H9 (cell line): Measurements from ENCODE around the gene KCNK5. TPM values are rescaled to one million over a fixed set of nuclear protein-coding genes. Genes with fewer than 3 reads are reported as not detected.

ENCODE experiments used
- DNase-seq: peaks from one replicate; pipeline ENCODE4 v3.0.0-alpha.2; 2017
- H2AFZ ChIP-seq: one replicate; pipeline ENCODE4 v1.6.1; 2013; ENCODE audit warnings: mild to moderate bottlenecking, low read length, control low read depth, moderate library complexity
- H2AK5ac ChIP-seq: 2 replicates; pipeline ENCODE4 v1.6.1; 2013; ENCODE audit warnings: low read length, control low read depth, mixed read lengths; ENCODE audit not compliant: insufficient read length
- H2BK120ac ChIP-seq: one replicate; pipeline ENCODE4 v1.6.1; 2013; ENCODE audit warnings: low read depth, mild to moderate bottlenecking, low read length, control low read depth, inconsistent platforms; ENCODE audit not compliant: poor library complexity, severe bottlenecking
- H2BK12ac ChIP-seq: 2 replicates; pipeline ENCODE4 v1.6.1; 2013; ENCODE audit warnings: low read length, control low read depth, mixed read lengths, low read depth; ENCODE audit not compliant: insufficient read length
- H2BK15ac ChIP-seq: 2 replicates; pipeline ENCODE4 v1.6.1; 2013; ENCODE audit warnings: low read depth, low read length, control low read depth
- H2BK20ac ChIP-seq: one replicate; pipeline ENCODE4 v1.6.1; 2013; ENCODE audit warnings: low read depth, mild to moderate bottlenecking, low read length, control low read depth, inconsistent platforms; ENCODE audit not compliant: poor library complexity, severe bottlenecking
- H2BK5ac ChIP-seq: 2 replicates; pipeline ENCODE4 v1.6.1; 2013; ENCODE audit warnings: low read length, control low read depth, mixed read lengths; ENCODE audit not compliant: insufficient read length
- H3K14ac ChIP-seq: 2 replicates; pipeline ENCODE4 v1.6.1; 2013; ENCODE audit warnings: low read length, control low read depth; ENCODE audit not compliant: insufficient read depth
- H3K18ac ChIP-seq: 2 replicates; pipeline ENCODE4 v1.6.1; 2013; ENCODE audit warnings: low read depth, mild to moderate bottlenecking, mixed read lengths, low read length, control low read depth; ENCODE audit not compliant: insufficient read length
- H3K23ac ChIP-seq: 2 replicates; pipeline ENCODE4 v1.6.1; 2013; ENCODE audit warnings: low read length, control low read depth, mixed read lengths, low read depth; ENCODE audit not compliant: insufficient read length
- H3K23me2 ChIP-seq: 2 replicates; pipeline ENCODE4 v1.6.1; 2013; ENCODE audit warnings: low read depth, mild to moderate bottlenecking, mixed read lengths, low read length, control low read depth; ENCODE audit not compliant: insufficient read length, poor library complexity, severe bottlenecking
- H3K27ac ChIP-seq: 2 replicates; pipeline ENCODE4 v1.5.1; 2013; ENCODE audit warnings: low read length, control low read depth, mixed read lengths, low read depth; ENCODE audit not compliant: insufficient read length
- H3K27me3 ChIP-seq: 2 replicates; pipeline ENCODE4 v1.6.1; 2013; ENCODE audit warnings: low read length, control low read depth, inconsistent platforms; ENCODE audit not compliant: insufficient read depth
- H3K4ac ChIP-seq: 2 replicates; pipeline ENCODE4 v1.6.1; 2013; ENCODE audit warnings: low read depth, mild to moderate bottlenecking, control low read depth, inconsistent platforms, low read length, moderate library complexity
- H3K4me1 ChIP-seq: 2 replicates; pipeline ENCODE4 v1.6.1; 2013; ENCODE audit warnings: low read length, control low read depth, inconsistent platforms; ENCODE audit not compliant: insufficient read depth
- H3K4me2 ChIP-seq: 2 replicates; pipeline ENCODE4 v1.6.1; 2013; ENCODE audit warnings: low read length, control low read depth, mixed read lengths; ENCODE audit not compliant: insufficient read length, insufficient read depth
- H3K56ac ChIP-seq: 2 replicates; pipeline ENCODE4 v1.6.1; 2013; ENCODE audit warnings: low read depth, mild to moderate bottlenecking, mixed read lengths, low read length, control low read depth; ENCODE audit not compliant: insufficient read length
- H3K79me1 ChIP-seq: 2 replicates; pipeline ENCODE4 v1.6.1; 2013; ENCODE audit warnings: low read depth, mild to moderate bottlenecking, moderate library complexity, low read length, control low read depth, inconsistent platforms; ENCODE audit not compliant: insufficient read depth, poor library complexity, severe bottlenecking
- H3K79me2 ChIP-seq: 2 replicates; pipeline ENCODE4 v1.6.1; 2013; ENCODE audit warnings: low read length, control low read depth, inconsistent platforms; ENCODE audit not compliant: insufficient read depth
- H3K9ac ChIP-seq: 2 replicates; pipeline ENCODE4 v1.6.1; 2013; ENCODE audit warnings: low read length, control low read depth, mixed read lengths; ENCODE audit not compliant: insufficient read length; ENCODE audit errors: extremely low read depth
- H3K9me3 ChIP-seq: one replicate; pipeline ENCODE4 v1.6.1; 2013; ENCODE audit warnings: low read depth, low read length, inconsistent platforms; ENCODE audit not compliant: control insufficient read depth
- H3T11ph ChIP-seq: one replicate; pipeline ENCODE4 v1.6.1; 2013; ENCODE audit warnings: mild to moderate bottlenecking, low read length, control low read depth, inconsistent platforms
- H4K20me1 ChIP-seq: one replicate; pipeline ENCODE4 v1.6.1; 2013; ENCODE audit not compliant: control insufficient read depth, insufficient read length, insufficient read depth
- H4K5ac ChIP-seq: 2 replicates; pipeline ENCODE4 v1.6.1; 2013; ENCODE audit warnings: low read depth, mild to moderate bottlenecking, mixed read lengths, low read length, control low read depth; ENCODE audit not compliant: insufficient read length
- H4K8ac ChIP-seq: replicated peaks from 2 replicates; pipeline ENCODE4 v1.6.1; 2013; ENCODE audit warnings: low read length, control low read depth, mixed read lengths, low read depth; ENCODE audit not compliant: insufficient read length
- H4K91ac ChIP-seq: 2 replicates; pipeline ENCODE4 v1.6.1; 2013; ENCODE audit warnings: low read depth, mild to moderate bottlenecking, moderate library complexity, mixed read lengths, low read length, control low read depth; ENCODE audit not compliant: insufficient read length
- H3K27ac Mint-ChIP-seq, 3 experiments: 2 replicates in 2 of 3; 3 replicates in 1 of 3; pipeline ENCODE4 v1.8.0; 2020 to 2021; ENCODE audit warnings: mixed read lengths in 3 of 3, mild to moderate bottlenecking in 1 of 3, moderate library complexity in 1 of 3
- H3K27me3 Mint-ChIP-seq: 2 replicates; pipeline ENCODE4 v1.8.0; 2021; ENCODE audit warnings: low read depth, mild to moderate bottlenecking, moderate library complexity, mixed read lengths
- H3K36me3 Mint-ChIP-seq, 3 experiments: 2 replicates in 2 of 3; 3 replicates in 1 of 3; pipeline ENCODE4 v1.8.0; 2020 to 2021; ENCODE audit warnings: low read depth in 3 of 3, mixed read lengths in 3 of 3; ENCODE audit not compliant: insufficient read depth in 1 of 3
- H3K4me1 Mint-ChIP-seq, 2 experiments: 2 replicates each; pipeline ENCODE4 v1.8.0; 2020; ENCODE audit warnings: mixed read lengths in 2 of 2
- H3K4me3 Mint-ChIP-seq, 2 experiments: 2 replicates in 1 of 2; 3 replicates in 1 of 2; pipeline ENCODE4 v1.8.0; 2020 to 2021; ENCODE audit warnings: mild to moderate bottlenecking in 2 of 2, mixed read lengths in 2 of 2, moderate library complexity in 1 of 2
- H3K9me3 Mint-ChIP-seq, 2 experiments: 2 replicates in 1 of 2; 3 replicates in 1 of 2; pipeline ENCODE4 v1.8.0; 2020; ENCODE audit warnings: mild to moderate bottlenecking in 2 of 2, mixed read lengths in 2 of 2, moderate library complexity in 1 of 2
- WGBS: extraction: QIAGEN DNeasy Blood & Tissue Kit; methylation state at CpG from one replicate; pipeline ENCODE4 v1.1.7; 2013; ENCODE audit warnings: missing lambda C conversion rate, low lambda C conversion rate, mixed read lengths; ENCODE audit not compliant: insufficient read length; ENCODE audit errors: extremely low coverage; 5-methylcytosine and 5-hydroxymethylcytosine counted together
- total RNA-seq: library from RNA; stranded (reverse); gene quantifications from 2 replicates; pipeline ENCODE4 v1.2.1, GENCODE V29; 2021
- TF ChIP-seq, protein P1 (sequence below): fragments of 200-600 bp; sonication (generic); conservative IDR thresholded peaks from 3 replicates; pipeline ENCODE4 v1.8.0; 2021; ENCODE audit warnings: antibody characterized with exemption, mild to moderate bottlenecking

The KCNK5 gene
- total RNA-seq, 1 experiment from 2014 or later, result 30.0 TPM

DNA sequence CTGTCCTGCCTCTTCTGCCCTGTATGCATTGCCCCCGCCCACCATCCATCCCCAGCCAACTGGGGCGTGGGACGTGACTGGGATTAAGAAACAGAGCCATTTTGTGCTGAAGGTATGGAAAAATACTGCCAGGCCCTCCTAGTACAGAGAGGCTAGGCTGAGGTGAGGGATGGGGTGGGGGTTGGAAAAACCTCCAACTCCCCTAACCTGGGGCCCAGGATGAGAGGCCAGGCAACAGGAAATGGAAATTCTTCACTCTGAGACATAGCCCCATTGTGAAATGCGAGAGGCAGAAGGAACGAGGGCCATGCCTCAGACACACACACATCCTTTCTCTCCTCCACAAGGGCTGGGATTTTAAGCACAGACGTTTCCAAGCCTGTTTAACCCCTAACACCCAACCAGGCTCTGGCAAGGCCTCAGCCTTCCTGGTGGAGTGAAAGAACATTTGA lies 19.9 kb downstream of the KCNK5 start:
- Histone ChIP-seq H3K23ac (no peak overlapping the region), H3K4me1 (peaks cover 32% of the 10 kb centered on the region), H3K27ac (peak overlapping the region; percentile 59), H3K18ac (no peak overlapping the region), H3K4ac (no peak overlapping the region), H3K23me2 (no peaks in the 10 kb centered on the region), H4K20me1 (no peaks in the 10 kb centered on the region), H3K14ac (peak overlapping the region; percentile 51; the same call in 1 of the 2 replicates), H4K91ac (no peak overlapping the region), H2BK20ac (no peak overlapping the region), H3K9me3 (no peaks in the 10 kb centered on the region), H3K56ac (no peak overlapping the region), H2BK15ac (no peak overlapping the region), H3T11ph (no peak overlapping the region), H2AFZ (no peak overlapping the region), H3K4me2 (peak overlapping the region; percentile 41), H2BK12ac (no peak overlapping the region), H4K8ac (no peak overlapping the region), H2BK120ac (no peak overlapping the region), H3K9ac (peak overlapping the region; percentile 10), H4K5ac (no peak overlapping the region), H2BK5ac (no peak overlapping the region), H3K79me2 (peaks cover 32% of the 10 kb centered on the region; the same call in 1 of the 2 replicates), H3K79me1 (peaks cover 4% of the 10 kb centered on the region), H3K27me3 (no peaks in the 10 kb centered on the region), H2AK5ac (no peak overlapping the region)
- Mint-ChIP-seq H3K36me3 (peaks cover 12 to 27% (median 24%) of the 10 kb centered on the region in 3 experiments; a peak in 6 of 7 replicates), H3K27me3 (peaks cover 2% of the 10 kb centered on the region; the same call in 1 of the 2 replicates), H3K27ac (peak overlapping the region; percentile 35 to 74 (median 43)), H3K4me3 (peak overlapping the region in 1 of 2 experiments; percentile 29; a peak in 2 of 5 replicates), H3K4me1 (peaks cover 68 to 71% of the 10 kb centered on the region in 2 experiments), H3K9me3 (no peaks in the 10 kb centered on the region)
- peak; percentile 79 for DNase-seq
- TF ChIP-seq, protein P1, sequence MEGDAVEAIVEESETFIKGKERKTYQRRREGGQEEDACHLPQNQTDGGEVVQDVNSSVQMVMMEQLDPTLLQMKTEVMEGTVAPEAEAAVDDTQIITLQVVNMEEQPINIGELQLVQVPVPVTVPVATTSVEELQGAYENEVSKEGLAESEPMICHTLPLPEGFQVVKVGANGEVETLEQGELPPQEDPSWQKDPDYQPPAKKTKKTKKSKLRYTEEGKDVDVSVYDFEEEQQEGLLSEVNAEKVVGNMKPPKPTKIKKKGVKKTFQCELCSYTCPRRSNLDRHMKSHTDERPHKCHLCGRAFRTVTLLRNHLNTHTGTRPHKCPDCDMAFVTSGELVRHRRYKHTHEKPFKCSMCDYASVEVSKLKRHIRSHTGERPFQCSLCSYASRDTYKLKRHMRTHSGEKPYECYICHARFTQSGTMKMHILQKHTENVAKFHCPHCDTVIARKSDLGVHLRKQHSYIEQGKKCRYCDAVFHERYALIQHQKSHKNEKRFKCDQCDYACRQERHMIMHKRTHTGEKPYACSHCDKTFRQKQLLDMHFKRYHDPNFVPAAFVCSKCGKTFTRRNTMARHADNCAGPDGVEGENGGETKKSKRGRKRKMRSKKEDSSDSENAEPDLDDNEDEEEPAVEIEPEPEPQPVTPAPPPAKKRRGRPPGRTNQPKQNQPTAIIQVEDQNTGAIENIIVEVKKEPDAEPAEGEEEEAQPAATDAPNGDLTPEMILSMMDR, result no peak
- WGBS, result no CpG with 5 or more reads among the region's 6 CpGs
